ENCODE measurements around the gene CHST13. TPM values are rescaled to one million over a fixed set of nuclear protein-coding genes. Genes with fewer than 3 reads are reported as not detected.

Gene CHST13
- total RNA-seq, 2 donors from 2014 or later, result not detected

DNA sequence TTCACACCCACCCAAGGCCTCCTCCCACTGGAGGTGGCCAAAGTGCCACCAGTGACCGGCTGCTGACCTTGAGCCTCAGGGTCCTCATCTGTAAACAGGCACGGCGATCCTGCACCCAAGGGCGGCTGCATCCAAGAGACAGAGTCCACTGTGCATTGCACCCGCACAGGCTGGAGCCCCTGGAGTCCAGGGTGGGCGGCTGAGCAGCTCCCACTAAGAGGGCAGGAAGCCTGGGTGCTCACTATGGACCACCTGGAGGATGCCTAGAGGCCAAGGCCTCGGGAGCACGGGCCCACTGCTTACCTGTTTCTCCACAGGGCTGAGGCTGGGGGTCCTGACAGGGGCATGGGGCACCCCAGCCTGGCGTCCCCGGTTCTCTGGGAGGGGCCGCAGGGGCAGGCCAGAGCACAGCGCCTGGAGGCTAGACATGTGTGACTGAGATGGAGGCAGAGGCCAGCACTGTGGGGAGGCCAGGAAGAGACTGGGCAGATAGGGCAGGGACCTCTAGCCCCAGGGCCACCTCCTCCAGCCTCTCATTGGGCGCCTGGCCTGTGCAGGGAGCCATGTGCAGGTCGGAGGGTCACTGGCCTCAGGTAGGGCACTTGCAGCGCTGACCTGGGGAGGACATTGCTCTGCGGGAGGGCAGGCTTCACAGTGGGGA lies 6.5 kb upstream of the CHST13 start, which contains the start of gene UROC1:
Gene UROC1, minus strand, starts transcription at position 483 of the 661 bp plus-strand sequence. Its CDS starts 54 bp downstream, at position 429.
- Mint-ChIP-seq H3K9me3 (no peaks in the 10 kb centered on the region), H3K36me3 (ENCODE audit: insufficient read depth in 2 of 2) (no peaks in the 10 kb centered on the region), H3K27me3 (ENCODE audit: low read depth) (peaks cover 5% of the 10 kb centered on the region), H3K4me1 (ENCODE audit: low read depth) (no peaks in the 10 kb centered on the region), H3K27ac (no peak within 1 kb of the TSS), H3K4me3 (no peak within 1 kb of the TSS)
- ATAC-seq (replicated peaks in 1 of 2) (no peak), DNase-seq (no peak)

DNA sequence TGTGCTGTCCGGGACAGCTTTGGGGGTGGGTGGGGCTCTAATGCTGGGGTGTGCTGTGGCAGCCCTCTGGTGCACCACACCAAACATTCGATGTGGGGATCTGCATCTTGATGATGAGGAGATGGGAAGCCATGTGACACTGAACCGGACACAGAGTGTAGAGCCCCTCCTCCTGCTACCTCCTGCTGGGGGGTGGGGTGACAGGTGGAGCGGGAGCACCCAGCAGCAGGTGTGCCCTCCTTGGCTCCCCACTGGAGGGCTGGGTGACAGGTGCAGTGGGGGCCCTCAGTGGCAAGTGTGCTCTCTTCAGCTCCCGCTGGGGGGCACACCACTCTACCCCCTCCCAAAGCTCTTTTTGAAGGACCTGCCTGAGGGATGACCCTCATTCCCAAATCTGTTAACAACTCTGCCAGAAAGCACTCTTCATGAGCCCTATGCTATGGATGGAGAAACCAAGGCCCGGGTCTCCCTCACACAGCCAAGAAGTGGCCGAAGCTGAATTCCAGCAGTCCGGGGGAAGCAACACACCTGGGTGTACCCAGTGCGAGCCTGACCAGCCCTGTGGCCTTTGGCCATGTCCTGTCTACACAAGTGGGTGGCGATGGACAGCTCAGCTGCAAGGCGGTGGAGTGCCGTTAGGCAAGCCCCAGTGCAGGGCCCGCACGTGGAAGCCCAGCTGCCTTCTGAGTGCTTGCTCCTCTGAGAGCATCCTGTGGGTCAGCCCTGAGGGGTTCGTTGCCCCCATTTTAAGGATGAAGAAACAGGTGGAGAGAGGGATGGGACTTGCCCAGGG lies 5.8 kb upstream of the CHST13 start:
- Mint-ChIP-seq H3K27ac (no peak overlapping the region), H3K27me3 (ENCODE audit: low read depth) (peaks cover 13% of the 10 kb centered on the region), H3K36me3 (ENCODE audit: insufficient read depth in 2 of 2) (no peaks in the 10 kb centered on the region), H3K4me1 (ENCODE audit: low read depth) (no peaks in the 10 kb centered on the region), H3K9me3 (no peaks in the 10 kb centered on the region), H3K4me3 (no peak overlapping the region)
- DNase-seq (no peak), ATAC-seq (replicated peaks in 1 of 2) (no peak)

- no peak overlapping the region for H3K27ac Mint-ChIP-seq
- H3K9me3 Mint-ChIP-seq, result no peaks in the 10 kb centered on the region
- DNase-seq, result no peak
- no peaks in the 10 kb centered on the region for H3K4me1 Mint-ChIP-seq (ENCODE audit: low read depth)
- ATAC-seq (replicated peaks in 1 of 2), result no peak
- no peaks in the 10 kb centered on the region for H3K36me3 Mint-ChIP-seq (ENCODE audit: insufficient read depth in 2 of 2)
- peaks cover 16% of the 10 kb centered on the region for H3K27me3 Mint-ChIP-seq (ENCODE audit: low read depth)
- H3K4me3 Mint-ChIP-seq, result no peak overlapping the region
Measured at GRCh38 chr3:126518779-126519177, 5.2 kb upstream of the CHST13 start.

DNA sequence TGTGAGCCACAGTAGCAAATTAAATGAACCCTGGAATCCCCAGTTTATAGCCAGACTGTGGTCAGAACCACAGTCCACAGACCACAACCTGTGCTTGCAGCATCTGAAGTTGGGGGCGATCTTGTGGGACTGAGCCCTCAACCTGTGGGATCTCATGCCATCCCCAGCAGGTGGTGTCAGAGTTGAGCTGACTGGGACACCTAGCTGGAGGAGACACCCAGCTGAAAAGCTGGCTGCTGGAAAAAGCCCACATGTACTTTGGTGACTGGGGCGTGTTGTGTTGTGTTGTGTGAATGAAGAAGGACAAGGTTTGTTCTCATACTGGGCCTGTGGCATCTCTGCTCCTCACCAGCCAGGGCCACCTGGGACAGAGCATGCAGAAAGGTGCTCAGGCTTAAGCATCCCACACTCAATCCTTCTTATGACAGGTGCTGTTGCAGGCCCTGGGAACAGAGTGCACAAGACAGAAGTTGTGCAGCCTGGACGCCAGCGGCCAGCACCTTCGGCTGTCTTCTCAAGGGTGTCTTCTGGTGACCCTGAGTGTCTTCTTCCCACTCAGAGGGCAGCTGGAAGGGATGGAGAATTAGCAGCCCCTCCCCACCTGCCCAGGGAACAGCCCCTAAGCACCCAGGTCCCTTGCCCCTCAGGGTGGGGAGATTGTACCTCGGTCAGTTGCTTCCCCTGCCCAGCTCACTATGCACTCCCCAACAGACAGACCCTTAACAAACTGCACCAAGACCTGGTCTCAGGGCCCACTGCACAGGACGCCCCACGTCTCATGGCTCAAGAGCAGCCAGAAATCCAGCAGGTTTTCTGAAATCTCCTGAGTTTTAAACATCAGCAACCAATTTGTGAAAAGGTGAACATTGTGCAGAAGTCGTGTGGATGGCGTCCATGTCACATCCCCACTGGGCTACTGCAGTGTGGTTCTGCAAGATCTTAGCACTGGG lies 4.2 kb upstream of the CHST13 start:
- DNase-seq (no peak), ATAC-seq (replicated peaks in 1 of 2) (no peak)
- Mint-ChIP-seq H3K4me1 (ENCODE audit: low read depth) (no peaks in the 10 kb centered on the region), H3K36me3 (ENCODE audit: insufficient read depth in 2 of 2) (no peaks in the 10 kb centered on the region), H3K27me3 (ENCODE audit: low read depth) (peaks cover 16% of the 10 kb centered on the region), H3K9me3 (no peaks in the 10 kb centered on the region), H3K27ac (no peak overlapping the region), H3K4me3 (no peak overlapping the region)

GRCh38 chr3:126521122-126521891 lies 2.6 kb upstream of the CHST13 start:
- DNase-seq, result no peak
- Mint-ChIP-seq H3K4me3 (no peak overlapping the region), H3K27me3 (ENCODE audit: low read depth) (peaks cover 16% of the 10 kb centered on the region), H3K27ac (no peak overlapping the region), H3K9me3 (no peaks in the 10 kb centered on the region), H3K36me3 (ENCODE audit: insufficient read depth in 2 of 2) (no peaks in the 10 kb centered on the region), H3K4me1 (ENCODE audit: low read depth) (no peaks in the 10 kb centered on the region)
- no peak for ATAC-seq (replicated peaks in 1 of 2)

- no peak overlapping the region for H3K4me3 Mint-ChIP-seq
- no peaks in the 10 kb centered on the region for H3K4me1 Mint-ChIP-seq (ENCODE audit: low read depth)
- ATAC-seq (replicated peaks in 1 of 2), result no peak
- no peaks in the 10 kb centered on the region for H3K9me3 Mint-ChIP-seq
- no peak overlapping the region for H3K27ac Mint-ChIP-seq
- H3K36me3 Mint-ChIP-seq (ENCODE audit: insufficient read depth in 2 of 2), result no peaks in the 10 kb centered on the region
- DNase-seq, result peak; percentile 25 to 42
- H3K27me3 Mint-ChIP-seq (ENCODE audit: low read depth), result peaks cover 16% of the 10 kb centered on the region
Measured at GRCh38 chr3:126522363-126522788, 1.6 kb upstream of the CHST13 start.

DNA sequence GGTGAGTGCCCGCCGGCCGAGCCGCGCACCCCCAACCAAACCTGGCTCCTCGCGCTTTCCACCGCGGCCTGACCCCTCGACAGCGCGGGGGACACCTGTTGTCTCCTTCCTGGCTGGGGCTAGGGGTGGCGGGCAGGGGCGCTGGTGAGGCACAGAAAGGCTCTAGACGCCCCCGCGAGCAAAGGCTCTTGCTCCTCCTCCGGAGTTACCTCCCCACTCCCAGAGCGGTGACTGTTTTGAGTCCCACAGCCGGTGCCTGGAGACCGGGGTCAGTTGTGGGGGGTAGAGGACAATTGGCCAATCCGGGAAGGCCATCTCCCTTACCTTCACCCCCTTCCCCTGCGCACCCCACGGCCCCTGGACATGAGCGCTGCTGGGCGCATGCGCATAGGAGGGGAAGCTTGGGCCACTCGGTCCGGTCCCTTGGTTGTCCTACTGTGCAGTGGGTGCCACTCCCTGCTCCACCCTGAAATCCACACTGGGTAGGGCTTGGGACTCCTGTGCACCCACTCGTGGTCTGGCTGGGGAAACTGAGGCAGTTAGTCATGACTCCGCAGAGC lies 554 bp downstream of the CHST13 start:
- Mint-ChIP-seq H3K36me3 (ENCODE audit: insufficient read depth in 2 of 2) (no peaks in the 10 kb centered on the region), H3K4me1 (ENCODE audit: low read depth) (no peaks in the 10 kb centered on the region)
- ATAC-seq (replicated peaks in 1 of 2), result peak in 1 of 2 donors; percentile 44

GRCh38 chr3:126525091-126525852 lies 1.3 kb downstream of the CHST13 start:
- no peaks in the 10 kb centered on the region for H3K9me3 Mint-ChIP-seq
- no peaks in the 10 kb centered on the region for H3K4me1 Mint-ChIP-seq (ENCODE audit: low read depth)
- no peak overlapping the region for H3K27ac Mint-ChIP-seq
- H3K4me3 Mint-ChIP-seq, result peak overlapping the region in 1 of 2 donors; percentile 67
- no peaks in the 10 kb centered on the region for H3K36me3 Mint-ChIP-seq (ENCODE audit: insufficient read depth in 2 of 2)
- DNase-seq, result no peak
- H3K27me3 Mint-ChIP-seq (ENCODE audit: low read depth), result peaks cover 16% of the 10 kb centered on the region
- ATAC-seq (replicated peaks in 1 of 2), result no peak

More for the DNA sequence above, 554 bp downstream of the CHST13 start:
- peak overlapping the region; percentile 45 to 67 for H3K4me3 Mint-ChIP-seq
- no peaks in the 10 kb centered on the region for H3K9me3 Mint-ChIP-seq
- peaks cover 16% of the 10 kb centered on the region for H3K27me3 Mint-ChIP-seq (ENCODE audit: low read depth)
- no peak overlapping the region for H3K27ac Mint-ChIP-seq
- peak in 1 of 2 donors; percentile 34 for DNase-seq

GRCh38 chr3:126525853-126526667 lies 2.1 kb downstream of the CHST13 start:
- peaks cover 16% of the 10 kb centered on the region for H3K27me3 Mint-ChIP-seq (ENCODE audit: low read depth)
- ATAC-seq (replicated peaks in 1 of 2) (no peak), DNase-seq (no peak)
- H3K4me1 Mint-ChIP-seq (ENCODE audit: low read depth), result no peaks in the 10 kb centered on the region
- no peaks in the 10 kb centered on the region for H3K9me3 Mint-ChIP-seq
- peak overlapping the region in 1 of 2 donors; percentile 20 for H3K4me3 Mint-ChIP-seq
- no peak overlapping the region for H3K27ac Mint-ChIP-seq
- no peaks in the 10 kb centered on the region for H3K36me3 Mint-ChIP-seq (ENCODE audit: insufficient read depth in 2 of 2)

- Mint-ChIP-seq H3K27ac (no peak overlapping the region), H3K4me3 (no peak overlapping the region), H3K4me1 (ENCODE audit: low read depth) (no peaks in the 10 kb centered on the region), H3K9me3 (no peaks in the 10 kb centered on the region), H3K36me3 (ENCODE audit: insufficient read depth in 2 of 2) (no peaks in the 10 kb centered on the region), H3K27me3 (ENCODE audit: low read depth) (peaks cover 16% of the 10 kb centered on the region)
- no peak for DNase-seq
- no peak for ATAC-seq (replicated peaks in 1 of 2)
Measured at GRCh38 chr3:126526668-126527005, 2.7 kb downstream of the CHST13 start.

DNA sequence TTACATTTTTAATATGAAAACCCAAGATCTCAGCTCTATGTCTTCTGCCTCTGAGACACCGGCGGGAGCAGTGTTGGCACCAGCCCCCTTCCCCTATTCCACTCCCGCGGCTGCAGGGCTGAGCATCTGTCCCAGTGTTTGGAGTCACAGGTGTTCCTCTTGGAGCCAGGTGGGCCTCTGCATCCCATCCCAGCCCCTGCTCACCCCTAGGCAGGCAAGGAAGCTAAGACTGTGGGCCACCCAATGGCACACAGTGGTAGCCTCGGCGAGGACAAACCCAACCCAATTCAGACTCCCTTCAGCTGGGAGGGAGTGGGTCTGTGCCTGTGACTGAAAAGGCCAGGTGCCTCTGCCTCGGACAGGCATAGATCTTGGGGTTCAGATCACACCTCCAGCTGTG lies 3.1 kb downstream of the CHST13 start:
- ATAC-seq (replicated peaks in 1 of 2), result no peak
- H3K36me3 Mint-ChIP-seq (ENCODE audit: insufficient read depth in 2 of 2), result no peaks in the 10 kb centered on the region

More for the DNA sequence above, 3.1 kb downstream of the CHST13 start:
- peaks cover 15% of the 10 kb centered on the region for H3K27me3 Mint-ChIP-seq (ENCODE audit: low read depth)
- H3K4me1 Mint-ChIP-seq (ENCODE audit: low read depth), result no peaks in the 10 kb centered on the region
- H3K9me3 Mint-ChIP-seq, result no peaks in the 10 kb centered on the region
- no peak for DNase-seq
- H3K4me3 Mint-ChIP-seq, result no peak overlapping the region
- no peak overlapping the region for H3K27ac Mint-ChIP-seq
